T-helper 1 cell (primary cell): ENCODE results near the gene FTMT.
"Not testable (repeated sequence)": the region's sequence is repeated elsewhere in the genome, so short reads cannot be mapped to it uniquely, and the experiment has no call there.

ENCODE experiments used
- DNase-seq, 5 donors: peaks; one replicate each; pipeline ENCODE4 v3.0.0-alpha.2; 2012 to 2020
- total RNA-seq, 4 donors: gene quantifications; one replicate each; lab custom pipeline; 2026; lab: John Stamatoyannopoulos, UW

FTMT gene
- 0 reads per million in 4 donors for total RNA-seq

DNA sequence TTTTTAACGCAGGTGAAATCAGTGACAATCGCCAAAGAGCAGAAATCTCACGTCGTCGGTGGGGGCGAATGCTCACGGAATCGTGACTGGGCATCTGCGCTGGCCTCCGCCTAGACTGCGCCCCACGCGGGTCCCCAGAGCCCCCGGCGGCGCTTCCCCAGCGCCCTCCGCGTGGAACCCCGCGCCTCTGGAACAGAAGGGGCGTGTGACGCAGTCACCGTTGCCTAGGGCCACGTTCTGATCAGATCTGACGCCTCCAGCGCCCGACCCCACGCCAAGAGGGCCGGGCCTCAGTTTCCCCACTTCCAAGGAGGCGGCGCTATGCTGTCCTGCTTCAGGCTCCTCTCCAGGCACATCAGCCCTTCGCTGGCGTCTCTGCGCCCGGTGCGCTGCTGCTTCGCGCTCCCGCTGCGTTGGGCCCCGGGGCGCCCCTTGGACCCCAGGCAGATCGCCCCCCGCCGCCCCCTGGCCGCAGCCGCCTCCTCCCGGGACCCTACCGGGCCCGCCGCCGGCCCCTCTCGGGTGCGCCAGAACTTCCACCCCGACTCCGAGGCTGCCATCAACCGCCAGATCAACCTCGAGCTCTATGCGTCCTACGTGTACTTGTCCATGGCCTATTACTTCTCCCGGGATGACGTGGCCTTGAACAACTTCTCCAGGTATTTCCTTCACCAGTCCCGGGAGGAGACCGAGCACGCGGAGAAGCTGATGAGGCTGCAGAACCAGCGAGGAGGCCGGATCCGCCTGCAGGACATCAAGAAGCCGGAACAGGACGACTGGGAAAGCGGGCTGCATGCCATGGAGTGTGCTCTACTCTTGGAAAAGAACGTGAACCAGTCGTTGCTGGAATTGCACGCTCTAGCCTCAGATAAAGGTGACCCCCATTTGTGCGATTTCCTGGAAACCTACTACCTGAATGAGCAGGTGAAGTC is at the start of gene FTMT:
Gene FTMT (plus strand): TSS at position 240 of the 932 bp plus-strand sequence. CDS start 82 bp downstream, at position 322.
- DNase-seq = no peak

DNA sequence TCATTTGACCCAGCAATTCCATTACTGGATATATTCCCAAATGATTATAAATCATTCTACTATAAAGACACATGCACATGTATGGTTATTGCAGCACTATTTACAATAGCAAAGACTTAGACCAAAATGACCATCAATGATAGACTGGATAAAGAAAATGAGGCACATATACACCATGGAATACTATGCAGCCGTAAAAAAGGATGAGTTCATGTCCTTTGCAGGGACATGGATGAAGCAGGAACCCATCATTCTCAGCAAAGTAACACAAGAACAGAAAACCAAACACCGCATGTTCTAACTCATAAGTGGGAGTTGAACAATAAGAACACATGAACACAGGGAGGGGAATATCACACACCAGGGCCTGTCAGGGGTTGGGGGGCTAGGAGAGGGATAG is 46.4 kb upstream of the FTMT start:
- DNase-seq = not testable (repeated sequence)

DNA sequence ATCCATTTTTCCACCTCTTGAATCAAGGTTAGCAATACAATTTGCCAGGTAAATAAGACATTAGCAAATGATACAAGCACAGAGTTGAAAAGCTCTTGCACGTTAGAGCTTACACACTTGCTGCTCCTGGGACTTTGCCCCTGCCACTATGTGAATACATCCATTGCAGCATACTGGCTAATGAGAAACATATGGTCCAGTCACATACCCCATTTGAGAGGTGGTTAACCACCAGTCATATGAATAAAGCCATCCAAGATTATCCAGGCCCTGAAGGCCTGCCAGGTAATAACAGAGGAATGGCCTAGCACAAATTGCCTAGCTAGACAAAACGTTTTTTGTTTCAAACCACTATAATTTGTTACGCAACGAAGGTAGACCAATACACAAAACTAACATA is 45.8 kb upstream of the FTMT start:
- no peak for DNase-seq

DNA sequence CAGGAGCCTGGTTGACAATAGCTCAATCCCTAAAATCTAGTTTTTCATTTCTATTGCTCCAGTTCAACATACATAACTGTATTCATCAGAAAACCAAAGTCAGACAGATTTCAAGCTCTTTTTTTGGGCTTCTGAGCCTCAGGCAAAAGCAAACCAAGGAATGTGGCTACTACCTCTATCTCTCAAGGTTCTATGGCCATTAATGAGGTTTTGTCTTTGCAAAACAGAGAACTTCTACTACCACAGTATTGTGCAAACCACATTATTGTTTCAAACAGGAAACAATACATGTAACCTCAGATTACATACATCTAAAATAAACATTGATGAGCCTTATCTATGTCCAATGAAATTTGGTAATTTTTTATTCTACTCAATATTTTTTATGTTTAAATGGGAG is 35.5 kb upstream of the FTMT start:
- no peak for DNase-seq

DNA sequence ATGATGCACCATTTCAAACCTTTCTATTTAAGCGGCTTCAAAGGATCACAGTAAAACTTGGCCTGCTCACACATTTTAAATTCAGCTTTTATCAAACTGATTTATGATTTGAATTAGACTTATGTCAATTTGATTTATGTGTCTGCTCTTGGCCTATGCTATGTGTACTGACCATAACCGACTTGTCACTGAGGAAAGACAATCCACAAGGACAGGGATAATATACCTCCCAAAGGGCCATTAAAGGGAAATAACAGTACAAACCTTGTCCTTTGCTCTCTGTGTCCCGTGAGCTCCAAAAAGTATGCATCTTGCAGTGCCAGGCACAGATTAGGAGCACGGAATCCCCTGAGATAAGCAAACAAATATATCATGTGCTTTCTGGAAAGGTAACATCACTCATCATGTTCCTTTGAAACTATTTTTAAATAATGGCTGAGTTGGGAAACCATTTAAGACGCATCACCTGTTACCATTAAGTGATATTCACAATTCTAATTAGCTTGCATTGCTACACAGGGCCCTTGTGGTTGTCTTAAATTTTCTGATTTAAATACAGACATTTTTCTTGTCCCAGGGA is 31.9 kb upstream of the FTMT start:
- DNase-seq = no peak

DNA sequence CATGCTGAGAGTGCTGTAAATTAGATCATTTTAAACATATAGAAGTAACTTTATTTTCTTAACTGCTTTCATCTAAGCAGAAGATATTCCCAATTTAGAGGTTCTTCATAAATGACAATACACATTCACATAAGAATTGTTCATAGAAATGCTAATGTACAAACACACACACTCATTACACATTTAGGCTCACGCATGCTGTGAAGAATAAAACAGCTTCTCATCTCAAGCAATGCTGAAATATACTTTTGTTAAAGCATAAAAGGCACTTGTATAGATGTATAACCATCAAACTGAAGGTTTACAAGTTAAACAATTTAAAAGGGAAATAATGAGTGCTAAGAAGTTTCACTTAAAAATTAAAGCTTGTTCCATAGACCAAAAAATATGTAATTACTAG is 18.1 kb upstream of the FTMT start:
- no peak for DNase-seq

DNA sequence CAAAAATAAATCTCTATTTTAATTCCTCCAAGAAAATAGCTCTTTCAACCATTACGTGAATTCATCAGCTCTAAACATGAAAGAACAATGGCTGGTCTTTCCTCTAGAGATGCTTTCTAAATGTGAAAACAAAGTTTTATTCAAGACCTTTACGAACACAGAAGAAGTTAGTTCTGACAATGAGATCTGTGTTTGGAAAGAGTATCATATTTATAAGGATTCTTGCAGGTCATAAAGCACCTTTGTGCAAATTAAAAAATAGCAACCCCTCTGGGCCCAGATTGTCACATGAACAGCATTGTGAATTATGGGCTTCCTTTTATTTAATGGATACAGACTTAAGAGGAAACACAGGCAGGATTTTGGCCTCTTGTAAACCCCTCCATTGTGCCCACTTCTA is 17.7 kb upstream of the FTMT start:
- no peak for DNase-seq

DNA sequence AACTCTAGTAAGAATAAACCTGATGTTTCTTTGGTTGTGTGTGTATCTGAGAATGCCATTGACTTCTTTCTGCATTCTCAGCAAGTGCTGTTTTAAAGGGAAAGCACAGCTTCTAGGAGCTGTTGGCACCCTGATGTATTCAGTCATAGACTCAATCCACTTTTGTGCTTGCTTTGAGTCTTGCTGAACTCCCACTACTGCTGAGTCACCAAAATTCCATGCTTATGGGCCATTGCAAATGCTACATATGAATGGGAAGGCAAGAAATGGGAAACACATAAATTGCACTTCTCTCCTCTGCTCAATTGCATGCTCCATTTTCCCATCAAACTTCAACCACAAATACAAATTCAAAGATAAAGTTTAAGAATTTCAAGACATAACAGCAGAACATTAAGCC is 9.8 kb upstream of the FTMT start:
- no peak for DNase-seq

DNA sequence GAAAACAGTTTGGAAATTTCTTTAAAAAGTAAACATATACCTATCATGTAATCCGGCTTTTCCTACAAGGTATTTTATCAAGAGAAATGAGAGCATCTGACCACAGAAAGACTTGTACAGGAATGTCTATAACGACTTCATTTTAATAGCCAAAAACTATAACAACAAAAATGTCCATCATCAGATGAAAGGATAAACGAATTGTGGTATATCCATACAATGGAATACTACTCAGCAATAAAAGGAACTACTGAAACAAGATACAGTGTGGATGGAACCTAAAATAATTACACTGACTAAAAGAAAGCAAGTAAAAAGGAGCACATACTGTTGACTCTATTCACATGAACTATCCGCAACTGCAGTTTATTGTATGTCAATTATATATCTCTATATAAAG is 1.4 kb upstream of the FTMT start:
- no peak for DNase-seq

DNA sequence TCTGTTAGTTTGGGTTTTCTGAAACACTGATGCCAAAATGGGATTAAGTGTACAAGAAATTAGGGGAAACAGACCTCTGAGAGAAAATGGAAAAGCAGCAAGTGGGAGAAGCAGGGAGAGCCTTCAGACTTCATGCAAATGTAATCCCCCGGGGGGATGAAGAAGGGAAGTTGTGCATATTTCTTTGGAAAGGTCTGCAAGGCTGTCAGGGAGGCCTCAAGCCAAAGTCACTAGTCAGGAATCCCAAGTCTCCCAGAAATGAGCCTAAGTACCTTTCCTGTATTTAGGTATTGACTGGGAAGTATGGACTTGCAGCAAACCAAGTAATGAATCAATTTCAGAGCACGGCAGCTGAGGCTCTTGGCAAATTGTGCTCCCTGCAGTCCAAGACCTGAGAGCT is 2.2 kb downstream of the FTMT start:
- DNase-seq = no peak

DNA sequence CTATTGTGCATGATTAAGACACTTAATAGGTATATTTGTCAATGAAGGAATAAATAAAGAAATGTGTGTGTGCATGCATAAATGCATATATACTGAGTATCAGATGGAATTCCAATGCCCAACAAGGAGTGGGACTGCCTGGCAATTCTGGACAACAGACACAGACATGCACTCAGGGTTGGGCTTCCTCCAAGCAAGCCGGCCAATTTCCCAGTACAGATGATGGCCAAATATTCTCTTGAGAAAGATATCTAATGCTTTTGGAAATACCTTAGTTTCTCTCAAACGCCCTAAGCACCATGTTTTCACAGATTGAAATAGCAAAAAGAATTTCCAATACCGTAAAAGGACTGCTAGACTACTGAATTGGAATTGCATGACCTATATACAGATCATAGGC is 11.1 kb downstream of the FTMT start:
- no peak for DNase-seq

DNA sequence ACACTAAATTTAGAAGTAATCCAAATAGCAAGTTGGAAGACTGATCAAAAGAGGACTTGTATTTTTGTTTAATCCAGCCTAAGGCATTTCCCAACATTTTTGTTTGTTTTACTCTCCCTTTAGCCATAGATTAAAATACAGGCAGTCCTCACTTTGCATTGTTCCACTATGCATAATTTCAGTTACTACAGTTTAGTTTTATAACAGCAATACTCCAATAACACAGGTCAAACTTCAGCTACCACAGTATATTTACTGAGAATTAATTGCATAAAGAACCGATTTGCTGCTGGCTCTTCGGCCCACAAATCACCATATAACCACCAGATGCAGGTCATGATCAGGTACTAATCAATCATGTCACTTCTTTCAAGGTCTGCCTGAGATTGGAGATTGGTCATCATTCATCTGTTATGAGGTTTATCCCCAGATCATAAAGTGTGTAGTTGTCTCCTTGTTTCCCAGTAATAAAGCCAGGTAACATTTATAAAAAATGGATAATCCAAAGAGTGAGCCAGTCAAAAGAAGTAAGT is 12.1 kb downstream of the FTMT start:
- no peak for DNase-seq

DNA sequence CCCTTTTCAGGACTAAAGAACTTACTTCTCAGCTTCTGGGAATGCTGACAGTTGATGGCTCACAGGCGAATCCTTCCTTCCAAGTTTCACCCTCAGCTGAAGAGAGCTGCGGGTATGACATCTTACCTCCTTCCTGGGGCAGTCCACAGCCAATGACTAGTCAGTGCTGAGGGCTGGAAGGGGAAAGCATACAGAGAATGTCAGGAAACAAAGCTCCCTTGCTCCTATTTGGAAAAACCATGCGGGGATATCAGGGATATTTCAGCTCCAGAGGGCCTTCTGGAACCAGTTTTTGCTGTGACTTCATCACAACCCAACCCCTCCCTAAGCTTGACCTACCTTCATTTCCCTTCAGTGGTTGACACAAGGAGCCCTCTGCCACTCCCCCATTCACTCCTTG is 15.7 kb downstream of the FTMT start:
- DNase-seq = no peak

DNA sequence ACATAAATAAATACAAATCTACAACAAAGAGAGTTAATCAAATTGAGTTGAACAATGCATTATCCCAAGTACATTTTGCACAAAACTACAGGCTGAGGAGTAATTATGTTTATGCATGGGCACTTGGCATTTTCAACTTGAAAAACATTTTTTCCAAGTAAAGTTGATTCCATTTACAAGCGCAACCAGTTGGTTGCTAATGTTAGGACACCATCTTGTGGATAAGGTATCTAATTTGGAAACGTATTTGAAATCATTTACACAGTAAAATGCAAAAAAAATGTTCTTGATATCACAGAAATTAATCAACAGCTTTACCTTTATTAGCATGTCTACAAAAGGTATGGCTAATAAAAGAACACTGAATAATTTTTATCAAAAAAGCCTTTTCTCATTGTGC is 18.8 kb downstream of the FTMT start:
- no peak for DNase-seq

DNA sequence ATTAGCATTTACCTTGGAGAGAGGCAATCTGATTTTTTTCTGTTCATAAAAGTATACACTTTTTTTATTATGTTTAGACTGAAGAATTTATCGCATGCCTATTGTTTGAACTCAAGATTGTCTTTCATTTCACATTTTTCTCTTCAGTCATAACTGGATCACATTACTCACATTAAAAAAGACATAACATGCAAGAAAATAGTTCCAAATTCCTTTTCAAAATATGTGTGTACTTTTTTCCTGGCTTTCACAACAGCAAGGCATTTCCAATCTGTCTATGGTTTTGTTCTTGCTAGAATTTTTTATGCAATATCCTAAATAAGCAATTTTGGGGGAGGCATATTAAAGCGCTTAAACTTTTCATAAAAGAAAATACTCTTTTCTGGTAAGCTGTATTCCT is 21.2 kb downstream of the FTMT start:
- DNase-seq = no peak

DNA sequence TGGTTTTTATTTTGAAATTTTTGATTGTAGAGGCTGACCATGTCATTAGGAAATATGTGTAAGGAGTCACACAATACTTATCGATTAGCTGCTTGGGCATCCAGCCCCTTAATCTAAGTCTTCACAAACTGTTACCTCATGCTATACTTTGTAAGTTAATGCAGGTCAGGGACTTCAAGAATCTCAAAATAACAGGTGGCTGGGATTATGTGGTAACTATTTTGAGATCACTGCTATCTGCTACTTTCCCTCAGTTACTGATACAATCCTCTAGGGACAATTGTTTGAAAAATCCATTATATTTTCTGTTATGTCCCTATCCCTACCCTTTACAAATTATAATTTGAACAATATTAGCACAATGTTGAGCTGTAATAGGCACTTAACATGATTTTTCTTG is 21.7 kb downstream of the FTMT start:
- no peak for DNase-seq

DNA sequence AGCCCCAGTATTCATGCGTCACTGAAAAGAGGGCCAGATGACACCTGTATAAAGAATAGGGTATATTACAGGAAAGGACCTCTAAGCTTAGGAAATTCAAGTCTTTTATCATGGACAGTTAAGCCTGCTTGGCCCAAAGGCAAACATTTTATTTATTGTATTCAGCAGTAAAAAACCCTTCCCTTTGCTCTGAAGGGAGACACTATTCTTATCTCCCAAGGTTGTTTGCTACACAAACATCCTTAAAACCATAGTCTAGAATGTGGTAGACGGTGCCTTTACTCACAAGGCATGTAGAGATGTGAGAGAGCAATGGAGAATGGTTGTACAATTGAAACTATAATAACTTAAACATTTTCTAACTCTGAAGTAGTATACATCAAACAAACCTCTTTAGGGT is 33.9 kb downstream of the FTMT start:
- no peak for DNase-seq

DNA sequence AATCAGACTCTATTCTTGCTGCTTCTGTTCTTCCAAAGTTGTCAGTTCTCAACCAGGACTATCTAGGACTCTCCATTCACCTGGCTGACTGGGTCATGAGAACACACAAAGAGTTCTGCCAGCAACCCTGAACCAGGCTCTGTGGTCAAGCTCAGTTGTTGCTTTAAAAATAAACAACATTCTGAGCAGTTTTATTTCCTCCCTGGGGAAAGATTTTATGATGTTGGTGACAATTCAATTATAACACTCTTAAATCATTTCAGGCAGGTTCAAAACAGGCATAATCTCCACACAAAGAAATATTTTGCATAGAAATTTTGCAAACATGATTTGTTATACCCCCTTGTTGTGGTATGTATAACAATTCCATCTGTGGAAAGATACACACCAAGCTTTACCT is 36.0 kb downstream of the FTMT start:
- DNase-seq = no peak

DNA sequence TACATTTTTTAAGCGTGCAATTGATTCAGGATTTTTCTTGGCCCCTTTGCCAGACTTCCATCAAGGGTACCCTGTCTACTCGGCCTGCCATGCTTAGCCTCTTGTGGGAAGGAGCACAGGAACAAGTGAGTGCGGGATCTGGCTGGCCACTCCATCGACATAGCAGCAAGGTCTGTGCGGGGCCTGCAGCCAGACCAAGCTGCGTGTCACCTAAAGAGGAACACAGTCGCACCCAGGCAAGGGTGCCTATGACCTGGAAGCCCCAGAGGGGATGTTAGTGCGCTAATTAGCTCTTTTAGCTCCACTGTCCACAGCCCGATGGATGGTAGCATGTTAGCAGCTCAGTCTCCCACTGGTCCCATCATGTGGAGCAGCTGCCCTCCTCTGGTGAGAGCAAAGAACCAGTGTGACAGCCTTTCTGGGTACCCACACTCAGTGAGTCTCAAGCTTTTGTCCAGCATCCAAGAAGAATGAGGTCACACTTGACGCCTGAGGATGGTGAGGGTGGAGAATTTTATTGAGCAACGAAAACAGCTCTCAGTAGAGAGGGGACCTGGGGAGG is 38.7 kb downstream of the FTMT start:
- DNase-seq = no peak

DNA sequence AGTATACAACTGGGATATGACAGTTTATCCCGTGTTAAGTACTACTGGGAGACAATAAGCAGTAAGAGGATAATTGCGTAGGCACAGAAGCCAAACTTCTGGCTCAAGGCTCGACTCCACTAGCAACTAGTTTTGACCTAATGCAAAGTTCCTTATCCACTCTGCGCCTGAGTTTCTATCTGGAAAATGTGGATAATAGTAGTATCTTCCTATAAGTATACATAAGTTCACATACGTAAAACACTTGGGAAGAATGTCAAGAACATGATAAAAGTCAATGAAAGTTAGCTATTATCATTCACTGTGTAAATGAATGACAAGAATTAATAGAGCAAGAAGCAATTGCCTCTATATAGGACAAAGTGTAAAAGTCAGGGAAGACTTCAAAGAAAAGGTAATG is 45.7 kb downstream of the FTMT start:
- DNase-seq = no peak

DNA sequence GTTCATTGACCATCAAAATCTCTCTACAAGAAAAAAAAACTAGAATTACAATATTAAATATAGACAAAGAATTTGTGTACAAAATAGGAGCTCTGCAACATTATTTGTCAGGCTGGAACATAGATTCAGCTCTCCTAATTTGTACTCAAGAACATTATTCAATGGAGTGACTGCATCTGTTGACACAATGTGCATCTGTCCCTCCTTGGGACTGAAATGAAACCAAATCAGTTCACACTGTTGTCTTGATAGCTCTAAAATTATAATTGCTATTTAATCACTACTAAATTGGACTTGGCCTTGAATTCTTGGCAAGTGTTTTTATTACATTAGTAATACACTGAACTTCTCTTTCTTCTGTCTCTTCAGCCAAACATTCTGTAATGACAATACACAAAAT is 47.7 kb downstream of the FTMT start:
- DNase-seq = no peak
